Tibial nerve (tissue), 4 donors: Measurements from ENCODE around the gene NENF. TPM values are rescaled to one million over a fixed set of nuclear protein-coding genes. Genes with fewer than 3 reads are reported as not detected.

Source experiments
- DNase-seq, 2 donors: peaks; one replicate each; pipeline ENCODE4 v3.0.0-alpha.2; 2019; ENCODE audit warnings: low spot score in 2 of 2
- H3K27ac ChIP-seq, 4 donors: fragments of 200-600 bp; sonication (generic) in 3 of 4; one replicate each; pipeline ENCODE4 v1.5.1; 2017 to 2019; ENCODE audit warnings: mild to moderate bottlenecking in 1 of 4
- H3K27me3 ChIP-seq, 2 donors: fragments of 200-600 bp; sonication (generic) in 1 of 2; one replicate each; pipeline versions ENCODE4 v1.5.1 to v1.6.0; 2017 to 2019
- H3K36me3 ChIP-seq, 3 donors: fragments of 200-600 bp; sonication (generic); one replicate each; pipeline ENCODE4 v1.5.1; 2018 to 2019
- H3K4me1 ChIP-seq, 4 donors: fragments of 200-600 bp; sonication (generic) in 3 of 4; one replicate each; pipeline ENCODE4 v1.5.1; 2017 to 2019
- H3K4me3 ChIP-seq, 4 donors: fragments of 200-600 bp; sonication (generic) in 3 of 4; one replicate each; pipeline ENCODE4 v1.5.1; 2017 to 2019; ENCODE audit warnings: mild to moderate bottlenecking in 1 of 4, moderate library complexity in 1 of 4
- H3K9me3 ChIP-seq, 4 donors: fragments of 200-600 bp; sonication (generic) in 3 of 4; one replicate each; pipeline ENCODE4 v1.5.1; 2017 to 2019
- CTCF ChIP-seq, 5 experiments: fragments of 200-600 bp in 3 of 5; fragments of 450-650 bp in 2 of 5; sonication (generic) in 3 of 5; IDR thresholded peaks; one replicate each; pipeline ENCODE4 v1.5.1; 2016 to 2019; ENCODE audit warnings: antibody characterized with exemption in 5 of 5, mild to moderate bottlenecking in 3 of 5, moderate library complexity in 2 of 5
- EP300 ChIP-seq, 2 donors: sonication (generic); formaldehyde crosslinking; IDR thresholded peaks; one replicate each; pipeline ENCODE4 v1.6.1; 2017; ENCODE audit warnings: antibody characterized with exemption in 2 of 2, mild to moderate bottlenecking in 1 of 2
- POLR2A ChIP-seq, 2 donors: fragments of 450-650 bp; IDR thresholded peaks; one replicate each; pipeline ENCODE4 v1.6.1; 2017; ENCODE audit warnings: antibody characterized with exemption in 2 of 2, mild to moderate bottlenecking in 2 of 2, moderate library complexity in 2 of 2
- WGBS, 2 donors: methylation state at CpG; one replicate each; pipeline ENCODE4 v1.1.5; 2018; 5-methylcytosine and 5-hydroxymethylcytosine counted together
- total RNA-seq, 4 donors: library from RNA; depleted of rRNA; stranded (reverse); fragments of >200 nt; gene quantifications; one replicate each; pipeline ENCODE4 v1.1.0, GENCODE V29; 2016

NENF gene
- total RNA-seq, 4 donors from 2014 or later, result 164 to 211 (median 164) TPM

GRCh38 chr1:212485913-212486618 lies 53.3 kb downstream of the NENF start:
- Histone ChIP-seq H3K4me1 (peaks cover 0 to 54% (median 19%) of the 10 kb centered on the region in 4 donors), H3K27ac (peak overlapping the region in 2 of 4 donors; percentile 4 to 36), H3K27me3 (no peaks in the 10 kb centered on the region), H3K9me3 (no peaks in the 10 kb centered on the region), H3K36me3 (no peaks in the 10 kb centered on the region), H3K4me3 (no peak overlapping the region)
- TF ChIP-seq POLR2A (IDR thresholded peaks at IDR 0.05), result no peak
- TF ChIP-seq EP300 (IDR thresholded peaks at IDR 0.05), result peak in 1 of 2 donors; percentile 64
- no peak for TF ChIP-seq CTCF (IDR thresholded peaks at IDR 0.05)
- 64% methylated on average over 10 of the region's 10 CpGs for WGBS, 2 donors
- DNase-seq, result peak in 1 of 2 donors; percentile 38

- no peaks in the 10 kb centered on the region for H3K36me3 ChIP-seq
- TF ChIP-seq EP300 (IDR thresholded peaks at IDR 0.05), result no peak
- no peak for TF ChIP-seq POLR2A (IDR thresholded peaks at IDR 0.05)
- TF ChIP-seq CTCF (IDR thresholded peaks at IDR 0.05), result no peak
- peak overlapping the region in 2 of 4 donors; percentile 0 to 36 for H3K27ac ChIP-seq
- DNase-seq, result no peak
- H3K4me1 ChIP-seq, result peaks cover 0 to 48% (median 18%) of the 10 kb centered on the region in 4 donors
- 87 to 89% methylated on average over 4 of the region's 4 CpGs for WGBS, 2 donors
- no peaks in the 10 kb centered on the region for H3K27me3 ChIP-seq
- no peaks in the 10 kb centered on the region for H3K9me3 ChIP-seq
- H3K4me3 ChIP-seq, result no peak overlapping the region
Observed at GRCh38 chr1:212486619-212486975, 53.9 kb downstream of the NENF start.

- H3K27me3 ChIP-seq, result no peaks in the 10 kb centered on the region
Observed at GRCh38 chr1:212487286-212487685, 54.6 kb downstream of the NENF start.

GRCh38 chr1:212487774-212488435 lies 55.2 kb downstream of the NENF start:
- no peak for DNase-seq
- Histone ChIP-seq H3K27me3 (no peaks in the 10 kb centered on the region), H3K36me3 (no peaks in the 10 kb centered on the region), H3K4me3 (no peak overlapping the region), H3K4me1 (peaks cover 0 to 35% (median 13%) of the 10 kb centered on the region in 4 donors), H3K9me3 (no peaks in the 10 kb centered on the region), H3K27ac (peak overlapping the region in 3 of 4 donors; percentile 38 to 82 (median 78))
- WGBS, 2 donors, result 78 to 80% methylated on average over 6 to 7 of the region's 7 CpGs
- no peak for TF ChIP-seq EP300 (IDR thresholded peaks at IDR 0.05)
- no peak for TF ChIP-seq CTCF (IDR thresholded peaks at IDR 0.05)
- TF ChIP-seq POLR2A (IDR thresholded peaks at IDR 0.05), result no peak

More at GRCh38 chr1:212487286-212487685, 54.6 kb downstream of the NENF start:
- Histone ChIP-seq H3K9me3 (no peaks in the 10 kb centered on the region), H3K4me3 (no peak overlapping the region), H3K4me1 (peaks cover 0 to 41% (median 15%) of the 10 kb centered on the region in 4 donors), H3K36me3 (no peaks in the 10 kb centered on the region), H3K27ac (peak overlapping the region in 1 of 4 donors; percentile 11)
- TF ChIP-seq CTCF (IDR thresholded peaks at IDR 0.05), result no peak
- TF ChIP-seq EP300 (IDR thresholded peaks at IDR 0.05), result no peak
- no peak for TF ChIP-seq POLR2A (IDR thresholded peaks at IDR 0.05)
- no peak for DNase-seq
- WGBS, 2 donors, result 81 to 88% methylated on average over 2 of the region's 2 CpGs
